Hypothalamus (tissue), 51 donors: Measurements from ENCODE around the gene PTGER3.

Experiments
- DNase-seq, 51 donors: peaks; one replicate each; lab custom pipeline; 2025; lab: John Stamatoyannopoulos, UW

PTGER3 gene

DNA sequence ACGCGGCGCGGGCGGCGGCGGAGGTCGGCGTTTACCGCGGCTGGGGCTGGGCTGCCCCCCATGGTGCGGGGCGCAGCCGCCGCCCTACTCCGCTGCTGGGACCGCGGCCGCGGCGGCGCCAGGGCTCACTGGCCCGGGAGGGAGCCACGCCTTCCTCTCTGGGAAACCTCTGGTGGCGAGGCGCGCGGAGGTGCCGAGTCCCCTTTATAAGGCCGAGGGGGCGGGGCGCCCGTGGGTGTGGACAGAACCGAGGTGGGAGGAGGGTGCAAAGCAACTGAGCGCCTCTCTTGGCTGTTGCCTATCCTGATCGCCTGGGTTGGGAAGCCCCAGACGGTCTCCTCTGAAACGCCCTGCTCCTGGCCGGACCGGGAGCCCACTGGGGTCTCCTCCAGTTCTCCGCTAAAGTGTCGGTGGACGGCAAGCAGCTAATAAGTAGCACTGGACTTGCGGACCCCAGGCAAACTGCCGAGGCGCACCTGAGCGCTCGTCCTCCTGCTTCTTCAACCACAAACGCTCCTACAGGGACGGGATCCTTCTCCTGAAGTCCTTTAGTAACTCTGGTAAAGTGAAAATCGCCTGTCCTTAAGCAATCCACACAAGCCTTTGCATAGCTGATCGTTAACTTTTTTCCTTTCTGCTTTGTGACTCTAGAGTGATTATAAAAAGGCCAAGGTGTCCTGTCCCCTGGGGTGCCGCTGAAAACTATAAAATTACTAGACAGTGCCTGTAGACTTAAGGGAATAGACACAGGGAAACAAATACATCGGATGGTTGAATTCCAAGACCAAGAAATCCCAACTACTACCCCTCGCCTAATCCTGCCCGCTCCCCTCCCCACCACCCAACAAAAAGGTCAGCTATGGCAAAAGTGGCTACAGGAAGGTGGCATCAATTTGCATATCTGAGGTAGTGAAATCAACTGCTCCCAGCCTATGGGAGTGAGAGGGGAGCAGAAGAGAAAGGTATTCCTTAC lies at the start of gene PTGER3:
Gene PTGER3, minus strand, starts transcription at position 182 of the 973 bp plus-strand sequence. CDS start 239 bp downstream, outside the sequence.
- no peak for DNase-seq

DNA sequence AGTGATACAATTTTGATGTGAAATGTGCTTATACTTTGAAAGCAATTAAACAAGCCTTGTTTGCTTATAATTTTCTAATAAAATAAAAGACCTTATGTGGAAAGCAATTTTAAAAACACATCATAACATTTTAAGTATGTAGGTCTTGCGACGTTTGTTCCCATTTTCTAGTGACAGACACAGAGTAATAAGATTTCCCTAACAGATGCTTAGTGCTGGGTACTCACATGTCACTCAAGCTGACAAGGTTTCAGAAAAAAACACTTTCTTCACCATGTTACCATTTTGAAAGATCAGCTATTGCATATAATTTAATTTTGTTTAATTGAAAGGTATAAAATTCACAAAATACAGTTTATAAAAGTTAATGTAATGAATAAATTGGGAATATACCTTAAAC lies 47.3 kb upstream of the PTGER3 start:
- DNase-seq, result no peak

DNA sequence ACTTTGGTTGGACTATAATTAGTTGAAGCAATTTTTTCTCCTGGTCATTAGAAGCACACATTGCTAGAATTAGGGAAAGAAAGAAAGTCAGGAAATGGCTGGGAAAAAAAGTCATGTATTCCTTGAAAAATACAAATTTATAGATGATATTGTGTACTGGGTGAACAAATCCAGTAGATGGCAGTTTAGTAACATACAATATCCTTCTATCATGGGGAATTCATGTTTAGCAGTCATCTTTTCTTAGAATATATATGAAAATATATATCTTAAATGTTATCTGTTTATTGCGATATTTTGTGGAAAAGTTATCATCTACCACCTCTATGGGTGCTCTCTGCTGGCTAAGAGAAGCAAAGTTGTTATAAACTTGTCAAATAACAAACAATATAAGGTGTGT lies 46.3 kb upstream of the PTGER3 start:
- DNase-seq, result no peak

DNA sequence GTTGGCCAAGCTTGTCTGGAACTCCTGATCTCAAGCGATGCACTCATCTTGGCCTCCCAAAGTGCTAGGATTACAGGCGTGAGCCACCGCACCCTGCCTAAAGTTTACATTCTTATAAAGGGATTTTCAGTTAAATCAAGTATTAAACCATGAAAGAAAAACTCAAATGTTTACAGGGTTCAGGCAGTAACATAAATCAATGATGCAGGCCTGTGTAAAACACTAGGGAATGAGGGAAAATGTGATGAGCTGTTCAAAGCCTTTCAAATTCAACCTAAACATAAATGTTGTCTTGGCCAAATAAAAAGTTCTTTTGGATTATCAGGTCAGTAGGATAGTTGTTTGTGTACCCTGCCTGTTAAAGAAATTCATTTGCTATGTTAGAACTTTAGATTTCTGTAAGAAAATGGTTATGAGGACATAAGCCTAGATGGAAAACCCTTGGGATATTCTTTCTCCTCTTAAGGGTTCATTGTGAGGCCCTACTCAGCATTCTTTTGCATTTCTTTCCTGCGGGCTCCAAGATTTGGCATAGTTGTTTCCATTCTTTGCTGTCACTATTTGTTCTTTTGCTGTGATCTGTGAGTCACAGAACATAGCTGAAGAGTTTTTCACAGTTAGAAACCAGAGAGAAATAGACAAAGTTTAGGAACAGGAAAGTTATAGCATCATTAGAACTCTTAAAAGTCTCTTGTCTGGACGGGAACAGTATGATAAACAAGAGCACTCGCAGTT lies 42.1 kb upstream of the PTGER3 start:
- DNase-seq, result no peak

DNA sequence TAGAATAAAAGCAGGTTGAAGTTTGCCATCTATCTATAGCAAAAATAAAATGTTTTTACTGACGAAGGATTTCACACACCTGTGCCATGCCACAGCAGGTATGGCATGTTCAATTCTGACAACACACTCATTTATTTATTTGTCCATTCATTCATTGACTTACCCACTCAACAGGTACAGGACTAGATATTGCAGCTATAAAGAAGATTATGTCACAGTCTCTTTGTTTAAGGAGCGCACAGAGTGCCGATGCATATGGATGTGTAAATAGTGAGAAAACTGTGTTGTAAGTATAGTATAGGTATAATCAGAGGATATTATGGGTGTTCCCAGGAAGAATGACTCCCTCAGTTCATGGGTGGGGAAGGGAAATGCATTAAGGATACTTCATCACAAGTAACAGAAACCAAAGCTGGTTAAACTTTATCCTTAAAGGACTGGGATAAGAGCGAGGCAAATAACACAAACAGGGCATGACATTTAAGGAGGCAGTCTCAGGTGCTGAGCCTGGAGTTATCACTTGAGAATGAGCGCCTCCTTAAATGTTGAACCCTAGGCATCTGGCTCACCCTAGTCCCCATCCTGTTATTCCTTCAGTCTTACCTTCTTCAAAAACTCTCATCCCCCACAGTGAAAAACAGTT lies 41.1 kb upstream of the PTGER3 start:
- DNase-seq, result no peak

DNA sequence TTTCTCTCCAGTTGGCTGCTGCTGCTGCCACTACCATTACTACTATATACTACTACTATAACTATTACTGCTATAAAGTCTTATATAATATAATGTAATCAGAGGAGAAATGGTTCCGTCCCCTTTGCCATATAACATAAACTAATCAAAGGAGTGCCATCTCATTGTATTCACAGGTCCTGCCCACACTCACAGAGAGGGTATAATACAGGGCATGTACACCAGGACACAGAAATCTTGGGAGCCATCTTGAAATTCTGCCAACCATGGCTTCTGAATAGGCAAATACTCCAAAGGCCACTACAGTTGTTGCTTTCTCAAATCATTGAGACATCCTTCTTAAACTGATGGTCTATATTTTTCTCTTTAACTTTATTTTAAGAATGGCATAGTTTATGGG lies 40.1 kb upstream of the PTGER3 start:
- DNase-seq, result no peak

DNA sequence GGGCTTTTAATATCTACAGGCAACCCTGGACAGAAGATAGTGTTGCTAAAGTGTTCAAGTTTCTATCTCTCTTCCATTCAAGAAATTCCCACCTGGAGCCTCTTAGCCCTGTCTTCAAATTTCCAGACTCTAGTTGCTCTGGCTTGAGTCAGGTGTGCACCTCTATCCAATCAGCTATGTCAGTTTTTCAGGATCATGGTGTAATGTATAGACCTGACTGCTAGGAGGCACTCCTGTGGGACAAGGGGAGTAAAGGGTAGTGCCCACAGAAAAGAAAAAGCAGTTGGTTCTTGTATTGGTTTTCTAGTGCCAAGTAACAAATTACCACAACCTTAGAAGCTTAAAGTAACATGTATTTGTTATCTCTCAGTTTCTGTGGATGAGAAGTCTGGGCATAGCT lies 39.4 kb upstream of the PTGER3 start:
- DNase-seq, result no peak

DNA sequence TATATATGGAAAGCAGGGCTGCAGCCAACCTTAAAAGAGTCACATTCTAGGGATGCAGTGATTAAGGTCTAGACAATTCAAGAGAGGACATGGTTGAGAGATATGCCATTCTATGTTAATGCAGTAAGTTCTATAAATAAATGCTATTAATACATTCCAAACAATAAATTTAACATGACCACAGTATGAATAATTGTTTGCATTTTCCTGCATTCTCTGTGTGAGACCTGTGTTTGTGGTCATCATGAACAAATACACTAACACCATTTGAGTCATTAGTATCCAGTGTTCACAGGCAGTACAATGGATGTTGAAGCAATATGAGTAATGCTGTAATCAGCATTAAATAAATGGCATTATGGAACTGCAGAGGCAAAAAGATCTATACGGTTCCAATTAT lies 38.7 kb upstream of the PTGER3 start:
- DNase-seq, result no peak

DNA sequence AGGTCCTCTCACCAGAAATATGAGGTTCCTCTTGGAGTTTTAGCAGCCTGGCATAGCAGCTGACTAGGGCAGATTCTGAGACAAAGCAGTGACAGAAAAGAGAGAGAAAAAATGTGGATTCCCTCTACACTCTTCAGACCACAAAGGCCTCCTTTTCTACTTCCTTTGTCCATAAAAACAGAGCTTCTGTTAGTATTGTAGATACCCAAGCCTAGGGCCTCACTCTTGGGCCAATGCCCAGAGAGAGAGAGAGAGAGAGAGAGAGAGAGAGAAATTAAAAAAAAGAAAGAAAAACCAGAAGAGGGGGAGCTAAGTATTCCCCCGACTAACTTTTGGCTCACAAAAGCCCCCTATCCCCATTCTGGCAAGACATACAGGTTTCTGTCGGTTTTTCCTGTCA lies 35.7 kb upstream of the PTGER3 start:
- peak in 9 of 51 donors; percentile 3 to 34 (median 13) for DNase-seq

DNA sequence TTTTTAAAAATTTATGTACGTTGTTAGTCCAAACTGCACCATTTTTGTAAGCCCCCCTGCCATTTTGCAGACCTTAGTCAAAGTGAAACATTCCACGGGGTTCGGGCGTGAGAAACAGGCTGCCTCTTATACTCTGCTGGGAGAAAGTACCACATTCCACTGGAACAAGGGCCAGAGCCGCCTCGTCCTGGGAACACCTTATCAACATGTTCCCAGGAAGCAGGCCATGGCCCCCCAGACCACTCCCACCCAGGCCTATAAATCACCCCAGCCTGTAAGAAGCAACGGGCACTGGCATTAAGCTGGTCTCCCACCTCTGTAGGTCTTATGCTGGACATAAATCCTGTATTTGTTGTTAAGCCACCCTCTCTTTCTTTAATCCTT lies 34.1 kb upstream of the PTGER3 start:
- peak in 4 of 51 donors; percentile 0 to 4 (median 2) for DNase-seq

DNA sequence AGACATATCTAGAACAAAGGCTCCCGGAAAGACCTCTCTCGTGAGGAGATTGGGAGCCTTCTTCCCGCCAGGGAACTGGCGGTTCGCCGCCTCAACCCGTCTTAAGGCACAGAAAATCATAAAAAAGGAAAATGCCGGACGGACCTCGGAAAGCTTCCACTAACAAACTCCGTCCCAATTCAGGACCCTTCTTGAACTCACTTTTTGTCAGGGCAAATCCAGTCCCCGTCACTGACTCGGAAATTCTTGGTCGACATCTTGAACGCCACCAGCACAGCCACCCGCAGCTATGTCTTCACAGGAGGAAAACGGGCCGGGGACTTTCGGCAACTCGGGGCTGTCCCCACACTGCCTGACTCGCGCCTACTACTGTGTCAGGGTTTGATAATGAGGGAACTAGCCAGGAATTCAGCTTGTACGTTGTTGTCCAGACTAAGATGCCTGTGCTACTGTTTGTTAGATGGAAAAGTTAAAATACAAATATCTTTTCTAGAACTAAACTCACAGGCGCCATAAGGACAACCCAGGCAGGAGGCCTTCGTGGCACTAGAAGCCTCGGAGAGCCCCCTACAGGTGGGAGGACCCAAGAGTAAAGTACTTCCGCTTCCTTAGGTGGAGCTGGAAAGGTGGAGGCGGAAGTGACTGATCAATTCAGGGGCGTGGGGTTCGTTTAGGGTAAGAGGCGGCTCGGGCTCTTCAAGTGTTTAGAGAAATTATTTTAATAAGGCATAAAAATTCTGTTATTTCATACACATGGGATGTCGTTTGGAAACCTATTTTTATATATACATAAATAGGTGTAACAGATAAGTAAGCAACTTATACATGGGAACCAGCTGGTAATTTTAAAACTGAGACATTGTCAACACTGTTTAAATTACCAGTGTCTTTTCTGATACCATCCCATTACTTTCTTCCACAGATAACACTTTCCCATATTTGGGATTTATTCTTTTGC lies 33.4 kb upstream of the PTGER3 start, which contains the start of gene ZRANB2:
Gene ZRANB2, minus strand, starts transcription at position 297 of the 958 bp plus-strand sequence. Its CDS starts 40 bp downstream, at position 257.
- DNase-seq, result peak; percentile 30 to 99 (median 80)

DNA sequence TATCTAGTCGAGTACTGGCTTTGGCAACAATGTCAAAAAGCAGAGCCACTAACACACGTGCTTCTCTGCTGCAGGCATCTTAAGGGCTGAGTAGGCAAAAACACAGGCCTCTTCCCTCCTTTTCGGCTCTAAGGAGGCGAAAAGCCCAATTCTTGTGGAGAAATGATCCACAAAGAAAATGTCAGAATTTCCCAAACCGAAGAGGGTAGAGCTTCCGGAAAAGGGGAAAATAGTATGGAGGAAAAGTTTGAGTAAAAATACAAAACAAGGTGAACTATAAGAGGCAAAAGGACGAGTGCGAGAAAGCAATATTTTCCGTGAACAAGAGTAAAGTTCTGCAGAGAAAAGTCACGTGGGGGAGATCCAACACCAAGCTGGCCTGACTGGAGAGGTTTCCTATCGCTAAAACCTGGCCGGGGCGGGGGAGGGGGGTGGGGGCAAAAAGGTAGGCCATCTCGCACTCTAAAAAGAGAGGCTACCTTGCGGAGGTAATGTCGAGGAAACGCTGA lies 32.7 kb upstream of the PTGER3 start:
- no peak for DNase-seq

DNA sequence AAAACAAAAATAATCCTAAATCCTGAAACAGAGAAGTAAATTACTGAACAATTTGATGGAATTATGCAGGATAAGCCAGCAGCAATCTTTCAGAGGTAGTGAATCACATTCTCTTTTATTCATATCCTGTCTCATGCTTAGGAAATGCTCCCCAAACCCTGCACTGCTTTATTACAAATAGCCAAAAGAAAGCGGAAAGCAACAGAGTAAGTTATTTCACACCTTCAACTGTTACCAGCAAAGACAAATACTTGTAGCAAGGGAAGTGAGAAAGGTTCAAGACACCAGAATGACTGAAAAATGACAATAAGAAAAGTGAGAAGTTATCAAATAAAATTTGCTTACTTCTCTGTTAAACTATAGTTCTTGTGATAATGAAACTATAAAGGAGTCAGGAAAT lies 27.1 kb upstream of the PTGER3 start:
- no peak for DNase-seq

DNA sequence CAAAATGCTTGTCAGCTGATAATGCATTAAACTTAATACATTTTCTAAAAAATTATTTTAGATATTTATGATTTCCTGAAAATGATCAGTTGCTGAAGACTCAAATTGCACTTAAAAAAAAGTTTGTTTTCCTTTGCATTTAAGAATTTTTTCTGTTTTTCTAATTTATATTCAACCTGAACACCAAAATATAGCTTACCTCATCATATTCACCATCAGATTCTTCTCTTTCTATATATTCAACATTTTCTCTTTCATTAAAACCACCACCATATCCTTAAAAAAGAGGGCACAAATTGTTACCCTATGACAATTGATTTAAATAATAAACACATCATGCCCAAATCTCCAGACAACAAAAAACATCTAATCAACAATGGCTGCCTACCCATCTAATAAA lies 24.7 kb upstream of the PTGER3 start:
- no peak for DNase-seq

DNA sequence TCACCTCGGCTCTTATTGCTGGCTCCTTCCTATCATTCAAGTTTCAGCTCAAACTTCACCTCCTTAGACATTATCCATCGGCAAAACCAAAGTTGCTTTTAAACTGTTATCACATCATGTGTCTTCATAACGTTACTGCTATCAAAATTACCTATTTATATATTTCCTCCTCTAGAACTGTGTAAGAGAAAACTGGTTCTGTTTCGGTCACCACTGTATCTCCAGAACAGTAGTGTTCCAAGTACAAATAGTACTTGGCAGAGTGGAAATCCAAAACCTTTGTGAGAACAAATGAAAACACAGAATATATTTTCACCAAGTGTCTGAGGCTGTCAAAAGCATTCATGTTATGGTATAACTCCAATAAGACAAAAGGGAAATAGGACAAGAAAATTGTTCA lies 24.1 kb upstream of the PTGER3 start:
- no peak for DNase-seq

DNA sequence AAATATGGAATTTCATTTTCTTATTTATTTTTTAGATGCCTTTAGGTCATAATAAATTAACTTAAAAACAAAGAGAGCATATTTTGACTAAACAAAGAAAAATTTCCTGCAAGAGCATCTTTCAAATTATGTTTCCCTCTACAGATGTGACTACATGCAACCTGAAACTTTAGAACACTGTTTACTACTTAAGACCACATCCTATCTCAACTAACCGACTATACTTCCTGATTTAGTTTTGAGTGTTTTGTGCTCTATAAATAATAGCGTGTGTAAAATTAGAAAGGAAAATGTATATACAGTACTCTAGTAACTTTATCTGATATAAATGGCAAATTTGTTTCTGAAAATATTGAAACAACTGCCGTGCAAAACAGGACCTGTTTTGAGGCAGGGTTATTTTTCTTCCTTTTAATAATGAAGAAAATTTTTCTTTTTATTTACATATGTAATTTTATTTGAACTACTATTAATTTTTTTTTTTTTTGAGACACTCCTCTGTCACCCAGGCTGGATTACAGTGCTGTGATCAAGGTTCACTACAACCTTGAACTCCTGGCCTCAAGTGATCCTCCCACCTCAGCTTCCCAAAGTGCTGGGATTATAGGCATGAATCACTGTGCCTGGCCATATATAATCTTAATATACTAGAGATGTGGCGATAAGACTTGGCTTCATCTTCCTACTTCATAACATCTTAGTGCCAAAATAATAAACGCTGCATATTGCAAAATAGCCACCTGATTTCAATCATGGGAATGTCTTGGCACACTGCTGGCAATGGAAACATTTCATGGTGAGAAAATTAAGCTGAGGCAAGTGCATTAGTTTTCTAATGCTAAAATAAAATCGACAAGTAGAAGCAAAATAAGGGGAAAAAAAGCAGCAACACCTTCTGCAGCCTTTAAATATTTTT lies 21.0 kb upstream of the PTGER3 start:
- no peak for DNase-seq

DNA sequence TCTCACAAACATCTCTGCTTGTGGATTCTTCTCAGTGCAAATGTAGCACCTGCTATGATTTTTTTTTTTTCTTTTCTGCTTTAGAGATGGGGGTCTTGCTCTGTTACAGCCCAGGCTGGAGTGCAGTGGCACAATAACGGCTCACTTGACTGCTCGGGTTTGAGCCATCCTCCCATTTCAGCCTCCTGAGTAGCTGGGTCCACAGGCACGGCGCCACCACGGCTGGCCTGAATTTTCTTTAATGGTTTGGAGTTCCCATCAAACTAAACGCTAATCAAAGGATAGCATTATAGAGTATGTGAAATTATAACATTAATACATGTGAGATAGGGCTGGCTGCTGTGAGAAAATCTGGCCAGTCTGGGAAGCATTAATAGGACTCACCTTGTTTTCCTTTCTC lies 7.2 kb upstream of the PTGER3 start:
- DNase-seq, result no peak

DNA sequence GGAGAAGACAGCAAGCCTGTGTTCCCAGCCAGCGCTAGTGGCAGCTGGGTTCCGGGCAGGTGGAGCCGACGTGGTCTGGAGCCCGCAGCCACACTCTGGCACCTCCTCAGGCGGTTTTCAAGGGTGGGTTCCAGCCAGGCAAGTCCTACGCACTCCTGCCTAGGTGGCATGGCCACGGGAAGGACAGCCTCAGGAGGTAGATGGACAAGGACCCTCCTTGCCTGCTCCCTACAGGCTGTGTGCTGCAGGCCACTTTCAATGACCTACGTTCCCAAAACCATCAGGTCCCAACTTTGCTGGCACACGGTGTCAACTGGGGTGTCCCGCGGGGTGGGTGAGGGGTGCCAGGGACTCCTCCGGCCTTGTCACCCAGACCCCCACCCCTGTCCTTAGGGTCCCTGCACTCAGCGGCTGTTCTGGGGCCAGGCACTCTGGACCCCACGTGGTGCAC lies 6.7 kb upstream of the PTGER3 start:
- DNase-seq, result no peak

DNA sequence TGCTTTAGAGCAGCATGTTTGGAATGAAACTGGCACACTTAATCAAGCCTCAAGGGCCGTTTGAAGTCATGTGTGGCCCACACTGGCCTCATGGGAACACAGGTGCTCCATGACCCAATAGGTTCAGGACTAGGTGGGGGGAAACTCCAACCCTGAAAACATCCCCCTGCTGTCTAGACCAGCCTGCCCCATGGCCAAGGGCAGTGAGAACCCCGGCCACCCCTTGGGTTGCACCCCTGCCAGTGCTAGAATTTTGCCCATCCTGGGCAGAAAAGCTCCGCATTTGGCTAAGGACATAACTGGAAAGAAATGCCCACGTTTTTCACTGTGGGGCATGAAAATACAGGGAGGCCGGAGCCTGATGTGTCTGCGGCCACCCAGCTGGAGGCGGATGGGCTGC lies 6.1 kb upstream of the PTGER3 start:
- DNase-seq, result no peak
